PC-3 (cell line): ENCODE results near the gene WWC2.

Experiments used
- EZH2 ChIP-seq: fragments of 300-600 bp; sonication (generic); IDR thresholded peaks from one replicate; pipeline ENCODE4 v1.6.1; 2017; ENCODE audit warnings: antibody characterized with exemption, mild to moderate bottlenecking, low read length; ENCODE audit not compliant: unreplicated experiment
- EZH2phosphoT487 ChIP-seq: fragments of 300-600 bp; sonication (generic); IDR thresholded peaks from 2 replicates; pipeline ENCODE4 v1.6.1; 2018; ENCODE audit warnings: mild to moderate bottlenecking, antibody characterized with exemption, low read length, borderline replicate concordance
- TF ChIP-seq, protein P1 (sequence below): fragments of 300-600 bp; sonication (generic); conservative IDR thresholded peaks from 2 replicates; pipeline ENCODE4 v1.5.1; 2017; ENCODE audit warnings: antibody characterized with exemption, low read depth, mild to moderate bottlenecking, low read length

DNA sequence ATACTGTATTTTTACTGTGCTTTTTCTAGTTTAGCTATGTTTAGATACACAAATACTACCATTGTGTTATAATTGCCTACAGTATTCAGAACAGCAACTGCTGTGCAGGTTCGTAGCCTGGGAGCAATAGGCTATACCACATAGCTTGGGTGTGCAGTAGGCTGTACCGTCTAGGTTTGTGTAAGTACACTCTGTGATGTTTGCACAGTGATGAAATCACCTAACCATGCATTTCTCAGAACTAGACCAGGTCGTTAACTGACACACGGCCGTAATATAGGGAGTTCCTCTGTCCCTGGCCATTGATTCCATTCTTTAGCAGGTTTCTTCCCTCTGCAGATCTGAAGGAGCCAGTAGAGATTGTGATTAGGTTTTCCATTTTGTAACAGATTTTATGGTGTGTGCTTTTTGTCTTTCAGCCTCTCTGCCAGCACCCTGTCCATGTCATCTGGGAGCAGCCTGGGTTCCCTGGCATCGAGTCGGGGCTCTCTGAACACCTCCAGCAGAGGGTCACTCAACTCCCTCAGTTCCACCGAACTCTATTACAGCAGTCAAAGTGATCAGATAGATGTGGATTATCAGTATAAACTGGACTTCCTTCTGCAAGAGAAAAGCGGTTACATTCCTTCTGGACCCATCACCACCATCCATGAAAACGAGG, 161.6 kb downstream of the WWC2 start:
- TF ChIP-seq, protein P1, sequence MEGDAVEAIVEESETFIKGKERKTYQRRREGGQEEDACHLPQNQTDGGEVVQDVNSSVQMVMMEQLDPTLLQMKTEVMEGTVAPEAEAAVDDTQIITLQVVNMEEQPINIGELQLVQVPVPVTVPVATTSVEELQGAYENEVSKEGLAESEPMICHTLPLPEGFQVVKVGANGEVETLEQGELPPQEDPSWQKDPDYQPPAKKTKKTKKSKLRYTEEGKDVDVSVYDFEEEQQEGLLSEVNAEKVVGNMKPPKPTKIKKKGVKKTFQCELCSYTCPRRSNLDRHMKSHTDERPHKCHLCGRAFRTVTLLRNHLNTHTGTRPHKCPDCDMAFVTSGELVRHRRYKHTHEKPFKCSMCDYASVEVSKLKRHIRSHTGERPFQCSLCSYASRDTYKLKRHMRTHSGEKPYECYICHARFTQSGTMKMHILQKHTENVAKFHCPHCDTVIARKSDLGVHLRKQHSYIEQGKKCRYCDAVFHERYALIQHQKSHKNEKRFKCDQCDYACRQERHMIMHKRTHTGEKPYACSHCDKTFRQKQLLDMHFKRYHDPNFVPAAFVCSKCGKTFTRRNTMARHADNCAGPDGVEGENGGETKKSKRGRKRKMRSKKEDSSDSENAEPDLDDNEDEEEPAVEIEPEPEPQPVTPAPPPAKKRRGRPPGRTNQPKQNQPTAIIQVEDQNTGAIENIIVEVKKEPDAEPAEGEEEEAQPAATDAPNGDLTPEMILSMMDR, result no peak
- TF ChIP-seq EZH2 (no peak), EZH2phosphoT487 (no peak)
